IPS DF 6.9 (cell line): Measurements from ENCODE around the gene PHKA2.
"Not testable (repeated sequence)": the region's sequence is repeated elsewhere in the genome, so short reads cannot be mapped to it uniquely, and the experiment has no call there.

Source experiments
- DNase-seq: peaks from one replicate; pipeline ENCODE4 v3.0.0-alpha.2; 2013; ENCODE audit warnings: low read depth, low spot score
- H3K27ac ChIP-seq: one replicate; pipeline ENCODE4 v1.5.1; 2013; ENCODE audit warnings: low read length, control low read depth
- H3K27me3 ChIP-seq: 2 replicates; pipeline ENCODE4 v1.6.1; 2013; ENCODE audit warnings: mild to moderate bottlenecking, low read length; ENCODE audit not compliant: control insufficient read depth, insufficient read depth
- H3K36me3 ChIP-seq: 2 replicates; pipeline ENCODE4 v1.6.1; 2013; ENCODE audit warnings: low read length; ENCODE audit not compliant: control insufficient read depth, insufficient read depth
- H3K4me1 ChIP-seq: 2 replicates; pipeline ENCODE4 v1.6.1; 2013; ENCODE audit warnings: low read length; ENCODE audit not compliant: control insufficient read depth, insufficient read depth
- H3K4me3 ChIP-seq: 2 replicates; pipeline ENCODE4 v1.5.1; 2013; ENCODE audit warnings: mild to moderate bottlenecking, low read length
- H3K9me3 ChIP-seq: 2 replicates; pipeline ENCODE4 v1.6.1; 2013; ENCODE audit warnings: low read length, inconsistent platforms; ENCODE audit not compliant: control insufficient read depth, insufficient read depth
- WGBS: extraction: QIAGEN DNeasy Blood & Tissue Kit; methylation state at CpG from one replicate; pipeline ENCODE4 v1.1.7; 2013; ENCODE audit warnings: mixed read lengths, missing lambda C conversion rate; ENCODE audit not compliant: insufficient read length, insufficient coverage; 5-methylcytosine and 5-hydroxymethylcytosine counted together

The PHKA2 gene

DNA sequence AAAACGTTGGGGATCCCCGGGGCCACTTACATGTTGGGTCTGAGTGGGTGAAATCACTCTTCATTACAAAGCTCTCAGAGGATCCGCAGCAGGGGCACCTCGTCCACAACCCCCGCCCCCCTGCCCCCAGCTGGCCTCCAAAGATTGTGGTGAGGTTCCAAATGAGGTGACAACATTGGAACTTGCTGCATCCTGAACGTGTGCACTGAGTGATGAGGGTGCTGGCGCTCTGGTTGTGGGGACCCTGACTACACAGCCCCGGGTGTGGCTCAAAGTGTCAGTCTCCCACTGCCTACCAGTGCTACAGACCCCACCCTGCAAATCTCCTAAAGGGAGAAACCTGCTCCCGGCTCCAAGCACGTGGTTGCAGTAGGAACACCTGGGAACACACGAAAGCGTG lies 111.9 kb downstream of the PHKA2 start:
- no peaks in the 10 kb centered on the region for H3K27me3 ChIP-seq
- no peaks in the 10 kb centered on the region; the same call in 1 of the 2 replicates for H3K4me1 ChIP-seq
- no peaks in the 10 kb centered on the region for H3K36me3 ChIP-seq
- H3K27ac ChIP-seq, result no peak overlapping the region
- no peak for DNase-seq
- H3K9me3 ChIP-seq, result no peaks in the 10 kb centered on the region
- no CpG with 5 or more reads among the region's 12 CpGs for WGBS
- no peak overlapping the region for H3K4me3 ChIP-seq

- no peaks in the 10 kb centered on the region for H3K36me3 ChIP-seq
- no peak overlapping the region for H3K4me3 ChIP-seq
- no peak for DNase-seq
- no peaks in the 10 kb centered on the region for H3K9me3 ChIP-seq
- H3K27me3 ChIP-seq, result no peaks in the 10 kb centered on the region
- H3K27ac ChIP-seq, result no peak overlapping the region
- no peaks in the 10 kb centered on the region; the same call in 1 of the 2 replicates for H3K4me1 ChIP-seq
- WGBS, result no CpG with 5 or more reads among the region's 10 CpGs
Observed at GRCh38 chrX:18871161-18871890, 112.6 kb downstream of the PHKA2 start.

DNA sequence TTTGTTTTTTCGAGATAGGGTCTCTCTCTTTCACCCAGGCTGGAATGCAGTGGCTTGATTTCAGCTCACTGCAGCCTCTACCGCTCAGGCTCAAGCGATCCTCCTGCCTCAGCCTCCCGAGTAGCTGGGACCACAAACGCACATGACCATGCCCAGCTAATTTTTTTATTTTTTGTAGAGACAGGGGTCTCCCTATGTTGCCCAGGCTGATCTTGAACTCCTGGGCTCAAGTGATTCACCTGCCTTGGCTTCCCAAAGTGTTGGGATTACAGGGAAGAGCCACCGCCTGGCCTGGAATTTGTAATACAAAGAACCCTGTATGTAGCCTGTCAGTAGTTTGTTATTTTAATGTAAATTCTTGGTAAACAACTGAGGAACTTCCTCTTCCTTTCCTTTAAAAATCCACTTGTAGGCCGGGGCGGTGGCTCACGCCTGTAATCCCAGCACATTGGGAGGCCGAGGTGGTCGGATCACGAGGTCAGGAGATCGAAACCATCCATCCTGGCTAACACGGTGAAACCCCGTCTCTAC lies 119.5 kb downstream of the PHKA2 start:
- no CpG with 5 or more reads among the region's 15 CpGs for WGBS
- Histone ChIP-seq H3K4me3 (no peak overlapping the region), H3K36me3 (no peaks in the 10 kb centered on the region), H3K9me3 (no peaks in the 10 kb centered on the region), H3K27me3 (no peaks in the 10 kb centered on the region), H3K4me1 (no peaks in the 10 kb centered on the region), H3K27ac (no peak overlapping the region)
- DNase-seq, result no peak

- WGBS, result no CpG with 5 or more reads among the region's 5 CpGs
- no peak overlapping the region for H3K4me3 ChIP-seq
- no peak overlapping the region for H3K27ac ChIP-seq
- no peaks in the 10 kb centered on the region for H3K4me1 ChIP-seq
- H3K9me3 ChIP-seq, result no peaks in the 10 kb centered on the region
- no peak for DNase-seq
- H3K36me3 ChIP-seq, result no peaks in the 10 kb centered on the region
- no peaks in the 10 kb centered on the region for H3K27me3 ChIP-seq
Observed at GRCh38 chrX:18861511-18861910, 122.4 kb downstream of the PHKA2 start.

DNA sequence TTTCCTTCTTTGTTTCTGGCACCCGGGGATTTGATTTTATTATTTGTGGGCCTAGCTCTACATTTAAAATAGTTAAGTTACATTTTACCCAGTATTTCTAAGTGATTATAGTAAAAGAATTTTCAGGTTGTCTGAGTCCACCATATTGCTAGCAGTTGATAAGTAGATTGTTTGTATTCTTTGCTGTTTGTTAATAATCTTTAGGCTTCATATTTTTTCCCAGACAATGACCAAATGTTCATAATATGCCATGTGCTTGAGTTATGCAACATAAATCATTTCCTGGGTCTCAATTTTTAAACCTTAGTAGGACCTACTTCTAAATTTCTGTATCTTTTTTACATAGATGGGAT lies 127.3 kb downstream of the PHKA2 start:
- Histone ChIP-seq H3K27me3 (no peaks in the 10 kb centered on the region), H3K36me3 (no peaks in the 10 kb centered on the region), H3K4me1 (no peaks in the 10 kb centered on the region), H3K27ac (no peak overlapping the region), H3K4me3 (no peak overlapping the region), H3K9me3 (no peaks in the 10 kb centered on the region)
- WGBS, result no CpG with 5 or more reads among the region's 1 CpG
- no peak for DNase-seq

- no peak overlapping the region for H3K27ac ChIP-seq
- H3K9me3 ChIP-seq, result no peaks in the 10 kb centered on the region
- no peaks in the 10 kb centered on the region for H3K36me3 ChIP-seq
- WGBS, result no CpG with 5 or more reads among the region's 1 CpG
- no peak for DNase-seq
- no peaks in the 10 kb centered on the region for H3K27me3 ChIP-seq
- H3K4me3 ChIP-seq, result no peak overlapping the region
- no peaks in the 10 kb centered on the region for H3K4me1 ChIP-seq
Observed at GRCh38 chrX:18855919-18856644, 127.8 kb downstream of the PHKA2 start.

- H3K4me1 ChIP-seq, H3K9me3 ChIP-seq, H3K27me3 ChIP-seq, DNase-seq, H3K4me3 ChIP-seq, H3K27ac ChIP-seq, H3K36me3 ChIP-seq: not testable (repeated sequence)
- WGBS, result no CpG with 5 or more reads among the region's 3 CpGs
Observed at GRCh38 chrX:18847901-18848300, 136.0 kb downstream of the PHKA2 start.
